Measurements from ENCODE around the gene AP2B1.
A peak's percentile ranks its signal among the peaks of the same experiment; 100 is the strongest.

Gene AP2B1

DNA sequence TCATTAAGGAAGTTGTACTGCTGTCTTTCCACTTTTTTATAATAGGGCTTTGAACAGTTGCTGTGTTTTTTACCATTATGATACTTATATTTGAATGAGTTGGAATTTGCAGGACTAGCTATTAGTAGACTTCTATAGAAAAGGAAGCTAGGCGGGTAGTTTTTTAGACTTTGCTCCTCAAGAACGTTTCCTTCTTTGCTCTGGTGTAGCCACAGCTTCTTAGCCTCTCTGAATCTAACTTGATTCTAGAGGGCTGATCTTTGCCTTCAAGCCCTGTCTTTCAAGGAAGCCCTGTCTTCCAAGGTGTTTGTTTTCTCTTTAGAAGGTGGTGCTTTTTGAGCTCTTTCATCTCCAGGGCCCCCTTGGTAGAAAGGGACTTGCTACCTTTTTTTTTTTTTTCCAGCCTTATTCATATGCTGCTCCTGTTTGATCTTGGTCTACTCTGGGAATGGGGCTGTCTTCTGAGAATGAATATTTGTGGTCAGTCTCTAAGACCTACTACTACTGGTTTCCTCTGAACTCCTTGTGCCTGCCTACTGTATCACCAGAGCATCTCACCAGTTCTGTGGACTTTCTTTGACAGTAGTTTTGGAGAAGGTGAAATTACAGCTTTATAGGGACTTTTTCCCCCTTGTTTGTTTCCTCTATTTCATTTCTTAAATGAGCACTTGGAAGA is 92.0 kb downstream of the AP2B1 start:
- no peaks in the 10 kb centered on the region for H3K79me2 ChIP-seq (ENCODE audit: control insufficient read depth, insufficient read depth, low read length, poor library complexity)
- H3K4me2 ChIP-seq (ENCODE audit: low read length), result no peak overlapping the region
- no peaks in the 10 kb centered on the region for H3K9me3 ChIP-seq (ENCODE audit: insufficient read depth, low read depth, low read length)
- no peak overlapping the region for H3K9ac ChIP-seq (ENCODE audit: low read length)
- H3K18ac ChIP-seq (ENCODE audit: low read length), result no peak overlapping the region
- no peak overlapping the region for H3K4me3 ChIP-seq (ENCODE audit: low read depth, low read length)
- H3K36me3 ChIP-seq (ENCODE audit: control insufficient read depth in 1 of 2, insufficient read depth in 2 of 2, low read length in 2 of 2), result peaks cover 17 to 24% of the 10 kb centered on the region in 2 experiments
- WGBS (ENCODE audit: extremely low coverage, insufficient coverage, insufficient read length), result no CpG with 5 or more reads among the region's 2 CpGs
- no peak overlapping the region for H4K12ac ChIP-seq (ENCODE audit: low read depth, low read length)
- no peak overlapping the region for H3K14ac ChIP-seq (ENCODE audit: low read length)
- no peaks in the 10 kb centered on the region for H3K27me3 ChIP-seq (ENCODE audit: insufficient read depth, low read length)
- no peaks in the 10 kb centered on the region for H3K4me1 ChIP-seq (ENCODE audit: control insufficient read depth in 1 of 2, insufficient read depth in 2 of 2, low read length in 2 of 2)
- no peak overlapping the region for H4K91ac ChIP-seq (ENCODE audit: low read depth, low read length)
- no peak for DNase-seq
- no peak overlapping the region for H2BK5ac ChIP-seq (ENCODE audit: low read depth, low read length, poor library complexity)
- H3K4ac ChIP-seq (ENCODE audit: low read depth, low read length), result no peak overlapping the region
- H3K23ac ChIP-seq (ENCODE audit: low read length), result no peak overlapping the region
- no peak overlapping the region for H4K8ac ChIP-seq (ENCODE audit: low read depth, low read length)
- H2AFZ ChIP-seq (ENCODE audit: insufficient read depth, low read length, poor library complexity), result no peak overlapping the region
- no peaks in the 10 kb centered on the region for H3K79me1 ChIP-seq (ENCODE audit: low read length)
- H2BK12ac ChIP-seq (ENCODE audit: low read length), result no peak overlapping the region
- H2BK120ac ChIP-seq (ENCODE audit: insufficient read depth, low read length, poor library complexity), result no peak overlapping the region
- no peak overlapping the region for H3K27ac ChIP-seq (ENCODE audit: low read depth, low read length)
- no peak overlapping the region for H2AK5ac ChIP-seq (ENCODE audit: low read length)

DNA sequence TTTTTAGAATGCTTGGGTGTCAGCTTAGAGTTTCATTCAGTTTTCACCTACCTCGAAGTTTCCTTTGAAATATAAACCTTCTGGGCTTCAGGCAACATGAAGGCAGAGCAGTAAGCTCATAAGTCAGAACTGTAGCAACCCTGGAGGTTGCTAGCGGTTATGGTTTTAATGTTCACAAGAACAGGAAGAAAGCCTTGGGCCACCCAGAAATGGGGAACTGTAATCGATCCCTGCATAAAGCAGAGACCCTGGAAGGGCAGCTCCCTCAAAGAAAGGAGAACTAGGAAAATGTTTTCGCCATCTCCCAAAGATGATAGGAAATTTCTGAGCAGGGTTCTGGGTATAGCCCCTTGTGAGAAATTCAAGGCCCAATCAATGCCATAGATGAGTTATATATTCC is 96.5 kb downstream of the AP2B1 start:
- Histone ChIP-seq H3K27me3 (ENCODE audit: insufficient read depth, low read length) (no peaks in the 10 kb centered on the region), H3K4ac (ENCODE audit: low read depth, low read length) (no peak overlapping the region), H3K4me2 (ENCODE audit: low read length) (peak overlapping the region; percentile 33), H2AFZ (ENCODE audit: insufficient read depth, low read length, poor library complexity) (no peak overlapping the region), H3K18ac (ENCODE audit: low read length) (no peak overlapping the region), H3K9me3 (ENCODE audit: insufficient read depth, low read depth, low read length) (no peaks in the 10 kb centered on the region), H2BK12ac (ENCODE audit: low read length) (no peak overlapping the region), H3K79me1 (ENCODE audit: low read length) (no peaks in the 10 kb centered on the region), H4K91ac (ENCODE audit: low read depth, low read length) (no peak overlapping the region), H3K36me3 (ENCODE audit: control insufficient read depth in 1 of 2, insufficient read depth in 2 of 2, low read length in 2 of 2) (peaks cover 16 to 24% of the 10 kb centered on the region in 2 experiments), H2BK120ac (ENCODE audit: insufficient read depth, low read length, poor library complexity) (no peak overlapping the region), H4K8ac (ENCODE audit: low read depth, low read length) (no peak overlapping the region), H3K14ac (ENCODE audit: low read length) (no peak overlapping the region), H3K23ac (ENCODE audit: low read length) (no peak overlapping the region), H3K4me1 (ENCODE audit: control insufficient read depth in 1 of 2, insufficient read depth in 2 of 2, low read length in 2 of 2) (no peaks in the 10 kb centered on the region), H4K12ac (ENCODE audit: low read depth, low read length) (no peak overlapping the region), H2AK5ac (ENCODE audit: low read length) (no peak overlapping the region), H3K9ac (ENCODE audit: low read length) (no peak overlapping the region), H2BK5ac (ENCODE audit: low read depth, low read length, poor library complexity) (no peak overlapping the region), H3K27ac (ENCODE audit: low read depth, low read length) (no peak overlapping the region), H3K79me2 (ENCODE audit: control insufficient read depth, insufficient read depth, low read length, poor library complexity) (no peaks in the 10 kb centered on the region), H3K4me3 (ENCODE audit: low read depth, low read length) (no peak overlapping the region)
- WGBS (ENCODE audit: extremely low coverage, insufficient coverage, insufficient read length), result no CpG with 5 or more reads among the region's 4 CpGs
- no peak for DNase-seq

DNA sequence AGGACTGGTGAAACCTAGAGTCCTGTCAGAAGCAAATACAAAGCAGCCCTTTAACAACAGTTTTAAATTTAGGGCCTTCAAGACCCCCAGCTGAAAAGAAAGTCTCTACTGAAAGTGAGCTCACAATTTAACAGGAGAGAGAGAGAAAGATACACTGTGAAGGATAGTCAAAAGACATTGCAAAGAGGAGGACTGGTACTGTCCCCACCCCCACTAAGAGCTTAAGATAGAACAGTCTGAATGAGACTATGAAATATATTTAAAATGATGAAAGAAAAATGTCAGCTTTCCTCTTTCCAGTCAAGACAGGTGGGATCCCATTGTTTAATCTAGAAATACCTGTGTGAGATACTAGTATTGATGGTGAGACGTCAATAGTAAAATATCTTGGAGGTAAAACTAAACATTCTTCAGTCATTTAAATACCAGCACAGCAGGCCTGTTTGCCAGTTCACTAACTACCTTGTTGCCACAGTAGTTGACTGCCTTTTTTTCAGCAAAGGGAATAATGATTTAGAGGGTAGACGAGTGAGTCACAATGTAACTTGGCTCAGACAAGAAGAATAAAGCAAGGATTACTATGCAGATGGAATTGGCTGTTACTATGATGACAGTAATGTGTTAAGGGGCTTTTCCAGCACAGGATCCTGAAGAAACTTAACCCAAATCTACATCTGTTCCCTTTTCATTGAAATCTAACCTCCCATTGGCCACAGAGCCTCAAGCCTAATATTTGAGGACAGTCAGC is 97.1 kb downstream of the AP2B1 start:
- no peak overlapping the region for H2AK5ac ChIP-seq (ENCODE audit: low read length)
- H3K18ac ChIP-seq (ENCODE audit: low read length), result no peak overlapping the region
- no peak overlapping the region for H4K12ac ChIP-seq (ENCODE audit: low read depth, low read length)
- H2BK5ac ChIP-seq (ENCODE audit: low read depth, low read length, poor library complexity), result no peak overlapping the region
- H3K4me2 ChIP-seq (ENCODE audit: low read length), result no peak overlapping the region
- no peaks in the 10 kb centered on the region for H3K79me2 ChIP-seq (ENCODE audit: control insufficient read depth, insufficient read depth, low read length, poor library complexity)
- no peaks in the 10 kb centered on the region for H3K79me1 ChIP-seq (ENCODE audit: low read length)
- H3K23ac ChIP-seq (ENCODE audit: low read length), result no peak overlapping the region
- H2BK12ac ChIP-seq (ENCODE audit: low read length), result no peak overlapping the region
- no peaks in the 10 kb centered on the region for H3K4me1 ChIP-seq (ENCODE audit: control insufficient read depth in 1 of 2, insufficient read depth in 2 of 2, low read length in 2 of 2)
- no peaks in the 10 kb centered on the region for H3K27me3 ChIP-seq (ENCODE audit: insufficient read depth, low read length)
- H3K9ac ChIP-seq (ENCODE audit: low read length), result no peak overlapping the region
- H2BK120ac ChIP-seq (ENCODE audit: insufficient read depth, low read length, poor library complexity), result no peak overlapping the region
- no peak overlapping the region for H3K14ac ChIP-seq (ENCODE audit: low read length)
- no CpG with 5 or more reads among the region's 2 CpGs for WGBS (ENCODE audit: extremely low coverage, insufficient coverage, insufficient read length)
- peak; percentile 30 to 32 for DNase-seq
- no peak overlapping the region for H3K4me3 ChIP-seq (ENCODE audit: low read depth, low read length)
- no peak overlapping the region for H4K91ac ChIP-seq (ENCODE audit: low read depth, low read length)
- no peak overlapping the region for H4K8ac ChIP-seq (ENCODE audit: low read depth, low read length)
- no peak overlapping the region for H2AFZ ChIP-seq (ENCODE audit: insufficient read depth, low read length, poor library complexity)
- no peaks in the 10 kb centered on the region for H3K9me3 ChIP-seq (ENCODE audit: insufficient read depth, low read depth, low read length)
- H3K36me3 ChIP-seq (ENCODE audit: control insufficient read depth in 1 of 2, insufficient read depth in 2 of 2, low read length in 2 of 2), result peaks cover 16 to 24% of the 10 kb centered on the region in 2 experiments
- no peak overlapping the region for H3K27ac ChIP-seq (ENCODE audit: low read depth, low read length)
- H3K4ac ChIP-seq (ENCODE audit: low read depth, low read length), result no peak overlapping the region

DNA sequence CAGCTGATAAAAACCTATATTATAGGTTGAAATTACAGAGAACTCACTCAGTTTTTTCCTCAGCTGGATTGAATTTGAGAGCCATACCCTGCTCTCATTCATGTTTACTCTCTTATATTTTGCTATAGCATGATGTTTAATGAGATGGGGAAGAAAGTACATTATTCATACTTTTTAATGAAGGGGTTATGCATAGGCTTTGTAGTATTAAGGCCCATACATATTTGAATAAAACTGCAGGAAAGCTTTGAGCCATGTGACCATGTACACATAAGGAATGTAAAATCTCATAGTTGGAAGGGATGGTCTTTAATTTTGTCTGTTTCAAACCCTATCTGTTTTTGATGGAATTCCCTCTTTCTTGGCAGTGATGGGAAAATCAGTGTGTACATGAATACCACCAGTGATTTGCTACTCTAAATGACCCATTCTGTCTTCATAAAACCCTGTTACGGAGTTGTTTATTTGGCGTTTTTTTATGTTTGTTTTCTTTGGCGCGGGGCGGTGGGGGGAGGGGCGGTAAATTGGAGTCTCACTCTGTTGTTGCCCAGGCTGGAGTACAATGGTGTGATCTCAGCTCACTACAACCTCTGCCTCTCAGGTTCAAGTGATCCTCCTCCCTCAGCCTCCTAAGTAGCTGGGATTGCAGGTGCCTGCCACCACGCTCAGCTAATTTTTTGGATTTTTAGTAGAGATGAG is 105.5 kb downstream of the AP2B1 start:
- Histone ChIP-seq H3K4me2 (ENCODE audit: low read length) (no peak overlapping the region), H3K27me3 (ENCODE audit: insufficient read depth, low read length) (no peaks in the 10 kb centered on the region), H2AK5ac (ENCODE audit: low read length) (no peak overlapping the region), H3K36me3 (ENCODE audit: control insufficient read depth in 1 of 2, insufficient read depth in 2 of 2, low read length in 2 of 2) (peaks cover 11 to 13% of the 10 kb centered on the region in 2 experiments), H3K18ac (ENCODE audit: low read length) (no peak overlapping the region), H4K12ac (ENCODE audit: low read depth, low read length) (no peak overlapping the region), H3K4ac (ENCODE audit: low read depth, low read length) (no peak overlapping the region), H3K14ac (ENCODE audit: low read length) (no peak overlapping the region), H2BK120ac (ENCODE audit: insufficient read depth, low read length, poor library complexity) (no peak overlapping the region), H4K91ac (ENCODE audit: low read depth, low read length) (no peak overlapping the region), H4K8ac (ENCODE audit: low read depth, low read length) (no peak overlapping the region), H3K79me1 (ENCODE audit: low read length) (no peaks in the 10 kb centered on the region), H3K4me3 (ENCODE audit: low read depth, low read length) (no peak overlapping the region), H3K9me3 (ENCODE audit: insufficient read depth, low read depth, low read length) (no peaks in the 10 kb centered on the region), H3K79me2 (ENCODE audit: control insufficient read depth, insufficient read depth, low read length, poor library complexity) (no peaks in the 10 kb centered on the region), H3K27ac (ENCODE audit: low read depth, low read length) (no peak overlapping the region), H3K23ac (ENCODE audit: low read length) (no peak overlapping the region), H2BK5ac (ENCODE audit: low read depth, low read length, poor library complexity) (no peak overlapping the region), H3K9ac (ENCODE audit: low read length) (no peak overlapping the region), H3K4me1 (ENCODE audit: control insufficient read depth in 1 of 2, insufficient read depth in 2 of 2, low read length in 2 of 2) (no peaks in the 10 kb centered on the region), H2BK12ac (ENCODE audit: low read length) (no peak overlapping the region), H2AFZ (ENCODE audit: insufficient read depth, low read length, poor library complexity) (no peak overlapping the region)
- WGBS (ENCODE audit: extremely low coverage, insufficient coverage, insufficient read length), result no CpG with 5 or more reads among the region's 7 CpGs
- no peak for DNase-seq

All from trophoblast cell (in vitro differentiated cells and primary cell).